Measurements from ENCODE around the gene PPM1L.

Gene PPM1L

GRCh38 chr3:160748231-160748630 lies 7.8 kb upstream of the PPM1L start:
- no peaks in the 10 kb centered on the region for H3K36me3 ChIP-seq (replicated peaks)
- DNase-seq (ENCODE audit: low spot score in 2 of 2), result no peak
- H3K4me3 ChIP-seq, result no peak overlapping the region
- H3K27me3 ChIP-seq (ENCODE audit: low read depth), result no peaks in the 10 kb centered on the region
- H3K4me1 ChIP-seq, result peaks cover 18% of the 10 kb centered on the region
- no peaks in the 10 kb centered on the region for H3K9me3 ChIP-seq
- in situ Hi-C loops (cut with MboI; ENCODE audit: low sequenced_read_pairs), result no loop called here

GRCh38 chr3:160748787-160749186 lies 7.2 kb upstream of the PPM1L start:
- no peak for DNase-seq (ENCODE audit: low spot score in 2 of 2)
- peaks cover 20% of the 10 kb centered on the region for H3K4me1 ChIP-seq
- no peak overlapping the region for H3K4me3 ChIP-seq
- in situ Hi-C loops (cut with MboI; ENCODE audit: low sequenced_read_pairs), result no loop called here
- H3K27me3 ChIP-seq (ENCODE audit: low read depth), result no peaks in the 10 kb centered on the region
- H3K9me3 ChIP-seq, result no peaks in the 10 kb centered on the region
- H3K36me3 ChIP-seq (replicated peaks), result no peaks in the 10 kb centered on the region

DNA sequence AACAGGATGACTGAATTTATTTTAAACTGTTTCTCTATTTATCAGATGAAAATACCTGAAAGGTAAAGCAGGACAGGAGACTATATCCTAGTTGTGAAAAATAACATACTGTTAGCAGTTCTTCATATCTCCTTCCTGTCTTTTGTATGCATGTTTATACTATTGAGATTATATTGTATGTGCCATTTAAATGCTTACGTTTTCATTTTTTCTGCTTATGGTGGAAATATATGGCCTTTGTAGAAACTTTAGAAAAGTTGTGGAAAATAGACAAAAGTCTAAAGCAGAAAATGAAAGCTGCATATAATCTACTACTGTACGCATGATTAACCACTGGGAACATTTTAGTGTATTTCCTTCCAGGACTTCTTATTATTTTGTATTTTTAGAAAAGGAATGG lies 2.1 kb upstream of the PPM1L start:
- Histone ChIP-seq H3K9me3 (no peaks in the 10 kb centered on the region), H3K4me3 (peak overlapping the region; percentile 87), H3K4me1 (peaks cover 18% of the 10 kb centered on the region), H3K36me3 (replicated peaks) (no peaks in the 10 kb centered on the region), H3K27me3 (ENCODE audit: low read depth) (no peaks in the 10 kb centered on the region)
- in situ Hi-C loops (cut with MboI; ENCODE audit: low sequenced_read_pairs), result no loop called here
- DNase-seq (ENCODE audit: low spot score in 2 of 2), result no peak

GRCh38 chr3:160754371-160754854 lies 1.6 kb upstream of the PPM1L start:
- Histone ChIP-seq H3K27me3 (ENCODE audit: low read depth) (no peaks in the 10 kb centered on the region), H3K4me1 (peaks cover 18% of the 10 kb centered on the region), H3K4me3 (peak overlapping the region; percentile 87), H3K9me3 (no peaks in the 10 kb centered on the region), H3K36me3 (replicated peaks) (no peaks in the 10 kb centered on the region)
- in situ Hi-C loops (cut with MboI; ENCODE audit: low sequenced_read_pairs), result no loop called here
- DNase-seq (ENCODE audit: low spot score in 2 of 2), result peak; percentile 38 to 54

DNA sequence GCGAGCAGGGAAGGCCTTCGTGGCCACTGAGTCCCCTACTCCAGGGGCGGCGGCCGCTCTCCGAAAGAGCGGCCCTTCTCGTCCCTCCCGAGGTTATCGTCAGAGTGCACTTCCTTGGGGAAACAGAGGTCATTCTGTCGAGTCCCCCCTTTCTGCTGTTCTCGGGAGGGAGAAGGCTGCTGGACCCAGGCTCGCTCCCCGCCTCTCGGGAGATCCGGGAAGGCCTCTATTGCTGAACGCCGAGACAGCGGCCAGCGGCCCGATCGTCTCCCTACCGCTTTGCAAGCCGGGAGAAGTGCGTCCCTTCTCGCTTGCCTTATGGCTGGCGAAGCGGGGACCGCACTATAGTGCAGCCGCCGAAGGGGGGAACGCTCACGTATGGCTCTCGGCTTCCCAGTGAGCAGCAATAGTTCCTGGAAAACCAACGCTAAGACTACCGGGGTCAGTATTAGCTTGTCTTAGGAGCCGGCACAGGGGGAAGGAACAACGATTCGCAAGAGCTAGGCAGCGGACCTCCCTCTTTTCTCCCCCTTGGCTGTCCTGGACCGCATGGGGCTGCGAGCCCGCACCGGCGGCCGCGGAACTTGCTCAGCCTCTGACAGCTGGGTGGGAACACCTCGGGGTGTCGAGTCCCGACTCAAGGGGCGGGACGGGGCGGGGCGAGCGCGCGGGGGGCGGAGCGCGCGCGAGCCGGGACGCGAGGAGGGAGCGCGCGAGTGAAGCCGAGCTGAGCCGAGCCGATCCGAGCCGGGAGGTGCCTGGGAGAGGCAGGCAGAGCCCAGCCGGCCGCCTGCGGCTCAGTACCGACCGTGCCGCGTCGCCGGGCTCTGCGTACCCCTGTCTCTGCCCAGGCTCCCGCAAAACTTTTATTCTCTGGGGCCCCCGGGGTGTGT lies 930 bp upstream of the PPM1L start:
- H3K9me3 ChIP-seq, result no peaks in the 10 kb centered on the region
- DNase-seq (ENCODE audit: low spot score in 2 of 2), result peak; percentile 88 to 94
- no peaks in the 10 kb centered on the region for H3K27me3 ChIP-seq (ENCODE audit: low read depth)
- in situ Hi-C loops (cut with MboI; ENCODE audit: low sequenced_read_pairs), result no loop called here
- no peaks in the 10 kb centered on the region for H3K36me3 ChIP-seq (replicated peaks)
- peaks cover 18% of the 10 kb centered on the region for H3K4me1 ChIP-seq
- H3K4me3 ChIP-seq, result peak overlapping the region; percentile 87

GRCh38 chr3:160757233-160758106 lies 1.4 kb downstream of the PPM1L start:
- Histone ChIP-seq H3K4me3 (peak overlapping the region; percentile 87), H3K27me3 (ENCODE audit: low read depth) (no peaks in the 10 kb centered on the region), H3K36me3 (replicated peaks) (no peaks in the 10 kb centered on the region), H3K4me1 (peaks cover 18% of the 10 kb centered on the region), H3K9me3 (no peaks in the 10 kb centered on the region)
- peak; percentile 36 to 61 for DNase-seq (ENCODE audit: low spot score in 2 of 2)
- in situ Hi-C loops (cut with MboI; ENCODE audit: low sequenced_read_pairs), result no loop called here

DNA sequence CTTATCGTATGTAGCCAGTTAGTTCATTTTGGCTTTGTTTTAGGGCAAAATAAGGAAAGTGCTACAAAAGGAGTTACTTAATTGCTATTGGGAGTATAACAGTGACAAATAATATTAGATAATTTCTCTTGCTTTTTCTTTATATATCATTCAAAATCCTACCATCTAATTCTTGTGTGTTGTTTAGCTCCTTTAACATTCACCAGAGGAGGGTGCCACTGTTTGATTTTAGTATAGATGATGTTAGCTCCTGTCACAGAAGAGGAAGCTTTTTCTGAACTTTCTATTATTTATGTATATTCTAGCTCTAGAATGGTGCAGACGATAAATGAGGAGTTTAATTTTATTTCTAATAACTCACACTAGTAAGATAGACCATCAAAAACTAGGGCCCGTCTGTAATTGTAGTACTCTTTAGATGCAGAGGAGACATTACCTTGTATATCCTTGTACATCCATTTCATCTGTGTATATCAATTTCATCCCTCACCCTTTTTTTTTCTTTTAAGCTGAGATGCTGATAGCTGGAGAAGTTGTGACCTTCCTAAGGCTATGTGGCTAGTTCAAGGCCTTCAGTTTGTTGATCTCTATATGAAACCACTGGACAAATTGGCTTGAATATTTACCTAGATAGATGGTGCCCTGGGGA lies 3.0 kb downstream of the PPM1L start:
- in situ Hi-C loops (cut with MboI; ENCODE audit: low sequenced_read_pairs), result no loop called here
- Histone ChIP-seq H3K9me3 (no peaks in the 10 kb centered on the region), H3K36me3 (replicated peaks) (no peaks in the 10 kb centered on the region), H3K4me3 (no peak overlapping the region), H3K27me3 (ENCODE audit: low read depth) (no peaks in the 10 kb centered on the region), H3K4me1 (peaks cover 13% of the 10 kb centered on the region)
- DNase-seq (ENCODE audit: low spot score in 2 of 2), result no peak

DNA sequence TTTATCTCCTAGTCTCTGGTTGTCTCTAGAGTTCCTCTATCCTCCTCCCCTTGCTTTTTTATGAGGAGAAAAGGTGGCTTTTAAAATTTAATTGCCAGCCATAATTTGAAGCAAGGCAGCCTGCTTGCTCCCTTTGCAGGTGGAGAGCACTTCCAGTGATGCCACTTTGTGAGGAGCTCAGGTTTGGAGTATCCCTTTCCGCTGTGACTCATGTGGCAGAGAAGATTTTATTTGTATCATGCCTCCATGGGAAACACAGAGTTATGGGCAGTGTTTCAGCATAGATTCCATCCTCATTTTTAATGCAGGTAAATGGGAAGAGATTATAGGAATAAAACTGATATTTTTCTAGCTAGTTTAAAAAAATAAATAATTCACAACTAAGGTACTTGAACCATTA lies 7.0 kb downstream of the PPM1L start:
- H3K27me3 ChIP-seq (ENCODE audit: low read depth), result no peaks in the 10 kb centered on the region
- in situ Hi-C loops (cut with MboI; ENCODE audit: low sequenced_read_pairs), result no loop called here
- DNase-seq (ENCODE audit: low spot score in 2 of 2), result no peak
- no peaks in the 10 kb centered on the region for H3K9me3 ChIP-seq
- no peaks in the 10 kb centered on the region for H3K36me3 ChIP-seq (replicated peaks)
- no peak overlapping the region for H3K4me3 ChIP-seq
- peaks cover 13% of the 10 kb centered on the region for H3K4me1 ChIP-seq

DNA sequence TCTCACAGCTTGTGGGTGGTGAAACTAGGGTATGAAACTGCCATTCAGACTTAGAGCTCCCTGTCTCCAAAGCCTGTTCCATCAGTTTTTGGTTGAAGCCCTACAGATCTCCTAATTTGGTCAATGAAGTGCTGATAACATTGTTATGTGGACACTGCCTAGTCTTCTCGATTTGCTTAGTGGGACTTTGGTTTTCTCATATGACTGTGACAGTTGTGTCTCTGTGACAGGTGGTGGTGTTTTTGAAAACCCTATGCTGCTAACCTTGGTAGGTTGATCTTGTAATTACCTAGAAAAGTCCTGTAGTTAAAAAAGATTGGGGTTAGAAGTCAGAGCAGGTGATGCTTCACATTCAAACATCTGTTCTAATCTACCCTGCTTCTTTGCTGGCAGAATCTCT lies 9.2 kb downstream of the PPM1L start:
- Histone ChIP-seq H3K27me3 (ENCODE audit: low read depth) (no peaks in the 10 kb centered on the region), H3K4me1 (peaks cover 5% of the 10 kb centered on the region), H3K9me3 (no peaks in the 10 kb centered on the region), H3K4me3 (no peak overlapping the region), H3K36me3 (replicated peaks) (no peaks in the 10 kb centered on the region)
- in situ Hi-C loops (cut with MboI; ENCODE audit: low sequenced_read_pairs), result no loop called here
- DNase-seq (ENCODE audit: low spot score in 2 of 2), result no peak

DNA sequence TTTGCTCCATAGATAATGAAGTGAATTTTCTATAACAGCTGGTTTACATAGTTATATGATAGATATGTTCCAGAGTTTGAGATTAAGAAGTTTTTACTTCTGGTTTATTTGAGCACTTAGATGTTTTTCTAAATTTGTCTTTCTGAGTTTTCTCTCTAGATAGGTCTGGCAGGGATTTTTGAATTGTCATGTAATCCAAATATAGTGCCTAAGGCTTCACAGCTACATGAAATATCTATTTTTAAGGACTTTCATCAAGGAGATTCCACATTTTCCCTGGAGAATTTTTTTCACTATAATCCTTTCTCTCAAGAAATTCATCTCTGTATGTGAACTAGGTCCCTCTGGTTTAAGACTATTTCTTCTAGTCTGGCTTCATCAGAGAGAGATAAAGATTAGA lies 12.0 kb downstream of the PPM1L start:
- in situ Hi-C loops (cut with MboI; ENCODE audit: low sequenced_read_pairs), result no loop called here
- no peak for DNase-seq (ENCODE audit: low spot score in 2 of 2)
- Histone ChIP-seq H3K4me1 (peaks cover 5% of the 10 kb centered on the region), H3K36me3 (replicated peaks) (no peaks in the 10 kb centered on the region), H3K9me3 (no peaks in the 10 kb centered on the region), H3K27me3 (ENCODE audit: low read depth) (no peaks in the 10 kb centered on the region), H3K4me3 (no peak overlapping the region)

GRCh38 chr3:160768918-160769317 lies 12.9 kb downstream of the PPM1L start:
- Histone ChIP-seq H3K27me3 (ENCODE audit: low read depth) (no peaks in the 10 kb centered on the region), H3K4me1 (peaks cover 5% of the 10 kb centered on the region), H3K4me3 (no peak overlapping the region), H3K36me3 (replicated peaks) (no peaks in the 10 kb centered on the region), H3K9me3 (no peaks in the 10 kb centered on the region)
- in situ Hi-C loops (cut with MboI; ENCODE audit: low sequenced_read_pairs), result no loop called here
- no peak for DNase-seq (ENCODE audit: low spot score in 2 of 2)

GRCh38 chr3:160771811-160772459 lies 15.9 kb downstream of the PPM1L start:
- in situ Hi-C loops (cut with MboI; ENCODE audit: low sequenced_read_pairs), result no loop called here
- Histone ChIP-seq H3K4me3 (no peak overlapping the region), H3K4me1 (no peaks in the 10 kb centered on the region), H3K27me3 (ENCODE audit: low read depth) (no peaks in the 10 kb centered on the region), H3K9me3 (no peaks in the 10 kb centered on the region), H3K36me3 (replicated peaks) (no peaks in the 10 kb centered on the region)
- no peak for DNase-seq (ENCODE audit: low spot score in 2 of 2)

- in situ Hi-C loops (cut with MboI; ENCODE audit: low sequenced_read_pairs), result no loop called here
Observed at GRCh38 chr3:160773722-160774121, 17.7 kb downstream of the PPM1L start.

More at GRCh38 chr3:160773722-160774121, 17.7 kb downstream of the PPM1L start:
- Histone ChIP-seq H3K36me3 (replicated peaks) (no peaks in the 10 kb centered on the region), H3K4me3 (no peak overlapping the region), H3K9me3 (no peaks in the 10 kb centered on the region), H3K27me3 (ENCODE audit: low read depth) (no peaks in the 10 kb centered on the region), H3K4me1 (no peaks in the 10 kb centered on the region)
- DNase-seq (ENCODE audit: low spot score in 2 of 2), result no peak
